GM18873 (cell line): ENCODE results near the gene SMIM24.
"Not testable (repeated sequence)": the region's sequence is repeated elsewhere in the genome, so short reads cannot be mapped to it uniquely, and the experiment has no call there.

Experiments
- ATAC-seq: cut with Tn5 transposase; IDR thresholded peaks from one replicate; pipeline ENCODE4 v1.9.1; 2021; ENCODE audit warnings: mild to moderate bottlenecking, moderate library complexity, moderate number of reproducible peaks; ENCODE audit not compliant: unreplicated experiment, low FRiP score

The SMIM24 gene

GRCh38 chr19:3440082-3440481 is 40.2 kb downstream of the SMIM24 start:
- ATAC-seq: no peak

- peak; percentile 76 for ATAC-seq
Observed at GRCh38 chr19:3434630-3435553, 45.4 kb downstream of the SMIM24 start.

- ATAC-seq: no peak
Observed at GRCh38 chr19:3433805-3434540, 46.4 kb downstream of the SMIM24 start.

DNA sequence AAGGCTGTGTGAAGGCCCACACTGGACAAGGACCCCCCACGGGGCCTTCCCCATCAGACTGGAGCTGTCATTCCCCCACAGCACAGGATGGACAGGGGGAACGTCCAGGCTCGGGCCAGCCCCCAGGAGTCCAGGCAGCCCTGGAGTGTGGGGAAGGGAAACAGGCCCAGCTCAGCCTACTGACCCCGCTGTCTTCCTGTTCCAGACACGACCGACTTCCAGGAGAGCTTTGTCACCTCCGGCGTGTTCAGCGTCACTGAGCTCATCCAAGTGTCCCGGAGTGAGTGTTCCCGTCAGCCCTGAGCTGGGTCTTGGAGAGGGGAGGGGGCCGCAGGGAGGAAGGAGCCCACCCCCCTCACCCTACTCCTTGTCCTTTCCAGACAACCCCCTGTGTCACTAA is 47.0 kb downstream of the SMIM24 start:
- no peak for ATAC-seq

- ATAC-seq: no peak
Observed at GRCh38 chr19:3431760-3432397, 48.4 kb downstream of the SMIM24 start.

GRCh38 chr19:3430366-3430680 is 50.0 kb downstream of the SMIM24 start:
- not testable (repeated sequence) for ATAC-seq

DNA sequence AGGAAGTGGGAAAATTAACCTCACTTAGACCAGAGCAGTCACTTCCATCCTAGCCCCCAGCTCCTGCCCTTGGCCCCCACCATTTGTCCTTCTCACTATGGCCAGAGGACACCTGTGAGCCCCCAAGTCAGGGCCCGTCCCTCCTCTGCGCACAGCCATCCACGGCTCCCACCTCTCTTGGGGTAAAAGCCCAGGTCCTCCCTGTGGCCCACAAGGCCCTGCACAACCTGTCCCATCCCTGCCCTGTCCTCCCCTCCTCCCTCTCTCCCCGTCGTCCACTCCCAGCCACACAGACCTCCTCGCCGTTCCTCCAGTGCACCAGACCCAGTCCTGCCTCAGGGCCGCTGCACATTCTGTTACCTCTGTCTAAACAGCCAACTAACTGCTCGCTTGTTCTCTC is 53.9 kb downstream of the SMIM24 start:
- no peak for ATAC-seq
